T-helper 1 cell treated with Interleukin-12 subunit alpha and Interleukin-12 subunit beta and Interleukin-4 antibody, amounts not matched to agents 30 ng/mL and 1 ng/mL, for 36 hours (primary cell): ENCODE results near the gene KRTAP10-6. TPM values are rescaled to one million over a fixed set of nuclear protein-coding genes. Genes with fewer than 3 reads are reported as not detected.
"Not testable (repeated sequence)": the region's sequence is repeated elsewhere in the genome, so short reads cannot be mapped to it uniquely, and the experiment has no call there.

Experiments used
- intact Hi-C: fragments of 100-400 bp; cut with micrococcal nuclease; formaldehyde crosslinking; loops from one replicate; pipeline ENCODE4 v1.15.1; 2024
- total RNA-seq: library from RNA; stranded (reverse); gene quantifications from 2 replicates; pipeline ENCODE4 v1.2.3, GENCODE V29; 2022

Gene KRTAP10-6
- total RNA-seq, 1 donor from 2014 or later = not detected

DNA sequence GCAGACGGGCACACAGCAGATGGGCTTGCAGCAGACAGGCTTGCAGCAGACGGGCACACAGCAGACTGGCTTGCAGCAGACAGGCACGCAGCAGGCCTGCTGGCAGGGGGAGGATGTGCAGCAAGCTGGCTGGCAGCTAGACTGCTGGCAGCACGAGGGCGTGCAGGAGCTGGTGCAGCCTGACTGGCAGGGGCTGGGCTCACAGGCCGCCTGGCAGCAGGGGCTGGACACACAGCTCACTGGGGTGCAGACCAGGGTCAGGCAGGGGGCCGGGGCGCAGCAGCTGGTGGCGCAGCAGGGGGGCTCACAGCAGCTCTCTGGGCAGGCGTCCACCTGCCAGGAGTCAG is 34.0 kb downstream of the KRTAP10-6 start:
- intact Hi-C loops = not testable (repeated sequence)

DNA sequence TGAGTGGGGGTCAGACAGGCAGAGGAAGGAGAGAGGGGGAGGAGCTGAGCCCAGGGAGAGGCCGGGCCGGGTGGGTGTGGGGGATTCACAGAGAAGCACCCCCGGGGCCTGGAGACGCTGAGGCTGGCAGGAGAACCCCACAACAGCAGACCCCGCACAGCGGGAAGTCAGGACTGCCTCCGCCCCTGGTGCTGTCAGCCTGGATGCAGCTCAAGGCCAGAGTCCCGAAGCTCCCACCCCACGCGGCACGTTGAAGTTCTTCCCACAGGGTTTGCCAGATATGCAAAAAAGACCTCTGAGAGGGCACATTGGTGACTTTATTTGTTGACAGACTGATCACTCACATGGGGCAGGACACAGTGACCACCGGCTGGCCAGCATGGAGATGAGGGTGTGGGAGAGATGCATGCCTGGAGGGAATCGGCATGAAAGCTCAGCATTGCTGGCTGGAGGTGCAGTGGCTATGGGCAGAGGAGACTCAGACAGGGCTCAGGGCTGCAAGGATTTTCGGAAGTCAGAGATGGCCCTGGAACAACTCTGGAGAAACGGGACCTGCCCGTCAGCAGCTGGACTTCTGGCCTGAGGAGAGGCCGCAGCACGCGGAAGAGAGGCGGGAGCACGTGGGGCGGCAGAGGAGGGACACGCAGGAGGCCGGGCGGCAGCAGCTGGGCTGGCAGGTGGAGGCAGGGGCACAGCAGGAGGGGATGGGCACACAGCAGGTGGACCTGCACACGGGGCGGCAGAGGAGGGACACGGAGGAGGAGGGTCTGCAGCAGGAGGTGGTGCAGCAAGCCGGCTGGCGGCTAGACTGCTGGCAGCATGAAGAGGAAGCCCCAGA is 34.6 kb downstream of the KRTAP10-6 start:
- intact Hi-C loops = no loop called here

DNA sequence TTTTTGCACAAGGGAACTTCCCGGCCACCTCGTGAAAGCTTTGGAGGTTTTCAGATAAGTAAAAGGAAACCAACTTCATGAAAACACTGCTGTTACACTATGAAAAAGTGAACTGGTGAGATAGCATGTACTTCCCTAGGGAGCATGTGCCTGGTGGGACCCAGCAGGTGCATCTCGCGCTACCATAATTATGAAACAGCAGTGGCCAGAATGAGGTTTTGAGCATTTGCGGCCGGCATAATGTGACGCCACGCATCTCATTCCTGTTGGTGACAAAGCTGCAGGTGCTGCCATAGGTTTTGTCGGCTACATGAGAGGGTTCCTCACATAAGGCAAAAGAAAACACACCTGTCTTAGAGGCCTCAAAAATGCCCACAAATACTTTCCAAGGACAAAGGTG is 35.4 kb downstream of the KRTAP10-6 start:
- intact Hi-C loops = no loop called here

DNA sequence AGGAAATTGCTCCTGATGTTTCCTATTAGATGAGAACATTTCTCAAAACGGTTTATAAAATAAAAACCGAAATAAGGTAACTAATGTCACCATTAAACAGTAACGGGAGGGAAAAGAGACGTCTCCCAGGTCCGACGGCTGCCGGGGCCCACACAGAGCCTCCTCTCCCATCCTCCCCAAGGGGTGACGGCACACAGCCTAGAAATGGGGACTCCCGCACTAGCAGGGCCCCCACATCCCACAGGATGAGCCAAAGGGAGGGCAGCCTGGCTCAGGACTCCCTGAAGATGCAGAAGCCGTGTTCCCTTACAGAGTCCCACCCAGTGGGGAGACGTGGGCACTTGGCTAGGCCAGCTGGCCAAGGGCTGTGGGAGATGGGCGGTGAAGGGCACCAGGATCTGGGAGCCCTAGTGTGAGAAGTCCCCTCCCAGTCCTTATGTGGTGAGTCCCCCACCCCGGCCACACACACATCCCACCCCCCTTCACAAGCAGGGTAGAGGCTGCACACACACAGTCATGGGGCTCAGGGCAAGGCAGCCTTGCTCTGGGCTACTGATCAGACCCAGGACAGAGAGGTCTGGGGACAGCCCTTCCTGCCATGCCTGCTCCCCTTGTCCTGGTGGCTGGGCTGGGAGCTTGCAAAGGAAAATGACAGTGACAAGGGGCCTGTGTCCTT is 37.0 kb downstream of the KRTAP10-6 start:
- intact Hi-C loops = no loop called here

DNA sequence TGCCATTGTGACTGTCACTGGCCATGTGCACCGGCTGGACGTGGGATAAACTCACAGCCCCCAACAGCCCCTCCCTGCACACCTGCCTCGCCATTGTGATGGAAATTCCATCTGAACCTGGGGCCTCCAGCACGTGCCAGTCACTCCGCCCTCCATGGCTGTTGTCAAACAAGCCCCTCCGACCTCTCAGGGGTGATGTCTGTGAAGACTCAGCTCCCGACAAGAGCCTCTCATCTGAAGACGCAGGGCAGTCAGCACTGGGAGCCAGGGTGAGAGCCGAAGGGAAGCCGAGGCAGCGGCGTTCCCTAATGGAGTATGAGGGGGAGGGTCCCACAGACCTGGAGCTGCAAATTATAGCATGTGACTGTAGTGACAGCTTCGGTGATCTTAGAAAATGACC is 39.6 kb downstream of the KRTAP10-6 start:
- intact Hi-C loops = no loop called here

DNA sequence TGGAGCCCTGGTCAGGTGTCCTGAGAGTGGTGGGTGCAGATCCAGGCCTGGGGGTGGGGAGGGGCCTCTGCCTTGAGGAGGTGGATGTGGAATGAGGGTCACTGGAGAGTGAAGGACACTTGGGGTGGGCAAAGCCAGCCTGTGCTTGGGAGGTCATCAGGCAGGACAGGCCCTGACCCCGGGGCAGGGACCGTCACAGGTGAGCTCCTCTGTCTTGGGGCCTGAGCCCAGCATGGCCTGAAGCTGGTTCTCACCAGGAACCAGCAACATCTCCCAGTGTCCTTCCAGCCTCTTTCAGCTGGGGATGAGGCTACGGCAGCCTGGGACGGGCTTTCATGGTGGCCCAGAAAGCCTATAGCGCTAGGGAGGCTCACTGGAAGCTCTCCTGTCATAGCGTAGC is 40.2 kb downstream of the KRTAP10-6 start:
- intact Hi-C loops = no loop called here

DNA sequence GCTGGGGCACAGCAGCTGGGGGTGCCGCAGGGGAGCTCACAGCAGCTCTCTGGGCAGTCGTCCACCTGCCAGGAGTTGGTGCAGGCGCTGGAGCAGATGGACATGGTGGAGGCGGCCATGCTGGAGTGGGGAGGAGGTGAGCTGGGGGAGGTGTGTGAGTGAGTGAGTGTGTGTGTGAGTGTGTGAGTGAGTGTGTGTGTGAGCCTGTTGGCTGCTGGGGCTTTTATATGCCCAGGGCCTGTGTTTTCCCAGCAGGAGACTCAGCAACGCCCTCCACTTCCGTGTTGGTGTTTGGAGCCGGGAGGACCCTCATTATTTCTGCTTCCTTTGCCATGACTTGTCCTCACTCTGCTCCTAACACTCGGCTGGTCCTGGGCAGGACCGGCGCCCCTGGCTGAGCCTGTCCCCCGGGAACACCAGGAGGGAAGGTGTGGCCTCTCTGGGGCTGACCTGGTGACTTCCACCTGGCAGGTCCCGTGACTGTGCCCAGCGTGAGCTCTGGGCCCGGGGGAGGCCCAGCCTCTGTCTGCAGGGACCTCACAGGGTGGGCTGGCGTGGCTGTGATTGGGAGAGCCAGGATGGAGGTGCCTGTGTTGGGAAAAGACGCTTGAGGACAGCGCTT is 40.9 kb downstream of the KRTAP10-6 start, which contains the start of gene KRTAP10-2:
TSS of gene KRTAP10-2 (minus strand) at position 166 of the 622 bp plus-strand sequence. CDS start at position 119, 47 bp downstream.
- intact Hi-C loops = no loop called here

DNA sequence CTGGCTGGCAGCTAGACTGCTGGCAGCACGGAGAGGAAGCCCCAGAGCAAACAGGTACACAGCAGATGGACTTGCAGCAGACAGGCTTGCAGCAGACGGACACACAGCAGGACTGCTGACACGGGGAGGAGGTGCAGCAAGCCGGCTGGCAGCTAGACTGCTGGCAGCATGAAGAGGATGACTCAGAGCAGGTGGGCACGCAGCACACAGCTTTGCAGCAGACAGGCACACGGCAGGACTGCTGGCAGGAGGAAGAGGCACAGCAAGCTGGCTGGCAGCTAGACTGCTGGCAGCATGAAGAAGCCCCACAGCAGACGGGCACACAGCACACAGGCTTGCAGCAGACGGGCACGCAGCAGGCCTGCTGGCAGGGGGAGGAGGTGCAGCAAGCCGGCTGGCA is 41.5 kb downstream of the KRTAP10-6 start:
- intact Hi-C loops = no loop called here

DNA sequence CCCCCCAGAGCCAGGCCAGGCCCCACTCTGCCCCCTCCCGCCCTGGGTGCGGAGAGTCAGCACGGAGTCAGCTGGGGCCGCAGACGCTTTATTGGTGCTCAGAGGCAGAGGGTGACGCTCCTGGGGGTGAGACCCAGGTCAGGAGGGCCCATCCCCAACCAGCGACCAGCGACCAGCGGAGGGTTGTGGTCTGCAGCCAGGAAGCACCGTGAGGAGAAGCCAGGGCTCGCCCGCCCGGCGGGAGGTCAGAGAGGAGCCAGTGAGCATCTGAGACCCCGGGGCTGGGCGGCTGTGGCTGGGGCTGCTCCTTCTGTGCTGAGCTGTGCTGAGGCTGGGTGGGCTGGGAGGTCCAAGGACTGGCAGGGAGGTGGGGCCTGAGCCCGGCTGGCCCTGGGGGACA is 42.0 kb downstream of the KRTAP10-6 start:
- intact Hi-C loops = not testable (repeated sequence)

DNA sequence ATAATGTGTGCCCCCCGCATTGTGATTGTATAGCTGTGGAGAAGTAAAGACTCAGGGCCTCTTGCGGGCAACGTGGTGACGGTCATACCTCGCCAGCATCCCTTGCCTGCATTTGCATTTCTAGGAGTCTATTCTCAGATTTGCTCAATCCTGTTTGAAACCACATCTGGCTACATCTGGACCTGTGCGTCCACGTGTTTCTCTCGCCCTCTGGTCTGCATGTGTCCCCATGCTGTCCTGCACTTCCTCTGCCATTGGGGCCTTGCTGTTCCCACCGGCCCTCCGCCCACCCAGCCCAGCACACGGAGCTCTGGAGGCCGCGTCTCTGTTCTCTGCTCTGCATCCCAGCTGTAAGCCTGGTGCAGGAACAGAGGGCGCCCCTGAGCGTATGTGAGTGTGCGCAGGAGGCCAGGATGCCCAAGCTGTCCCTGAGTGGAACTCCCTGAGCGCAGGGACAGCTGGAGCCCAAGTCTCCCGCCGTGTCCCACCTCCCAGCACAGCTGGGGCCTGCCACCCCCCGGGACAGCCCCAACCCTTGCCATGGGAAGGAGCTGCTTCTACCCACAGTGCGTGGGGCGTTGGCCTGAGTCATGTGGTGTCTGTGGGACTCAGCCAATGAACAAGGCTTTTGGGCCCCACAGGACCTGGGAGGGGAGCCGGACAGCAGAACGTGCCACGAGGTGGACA is 42.6 kb downstream of the KRTAP10-6 start:
- intact Hi-C loops = no loop called here

DNA sequence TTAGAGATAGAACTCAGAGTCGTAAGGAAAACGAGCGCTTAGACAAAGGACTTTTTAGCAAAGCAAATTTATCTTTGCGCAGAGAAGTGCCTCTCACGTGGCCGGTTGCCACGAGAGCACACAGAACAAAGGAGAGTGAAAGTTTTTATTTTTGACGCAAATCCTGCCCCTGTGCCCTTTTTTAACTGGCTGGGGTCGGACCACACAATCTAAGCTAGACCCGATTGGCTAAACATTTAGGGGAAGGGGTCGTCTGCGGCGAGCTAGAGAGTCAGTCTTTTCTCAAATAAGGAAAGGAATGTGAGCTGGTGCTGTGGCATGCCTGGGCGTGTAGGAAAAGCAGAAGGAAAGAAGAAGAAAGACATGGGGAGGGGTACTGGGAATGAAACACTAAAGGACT is 43.4 kb downstream of the KRTAP10-6 start:
- intact Hi-C loops = no loop called here

DNA sequence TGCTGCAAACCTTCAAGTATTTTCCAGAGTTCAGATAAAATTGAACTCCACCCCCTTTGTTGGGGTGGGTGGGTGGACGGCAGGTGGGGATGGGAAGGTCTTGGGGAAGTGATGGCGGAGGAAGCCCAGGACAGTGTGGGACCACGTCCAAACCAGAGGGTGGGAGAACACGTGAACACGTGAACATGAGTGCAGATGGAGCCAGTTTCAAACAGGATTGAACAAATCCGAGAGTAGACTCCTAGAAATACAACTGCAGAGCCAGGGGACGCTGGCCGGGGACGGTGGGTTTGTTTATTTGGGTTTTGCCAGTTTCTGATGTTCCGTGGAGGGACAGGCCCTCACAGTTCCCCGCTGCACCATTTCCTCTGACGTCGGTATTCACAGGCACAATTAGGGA is 43.9 kb downstream of the KRTAP10-6 start:
- intact Hi-C loops = no loop called here

DNA sequence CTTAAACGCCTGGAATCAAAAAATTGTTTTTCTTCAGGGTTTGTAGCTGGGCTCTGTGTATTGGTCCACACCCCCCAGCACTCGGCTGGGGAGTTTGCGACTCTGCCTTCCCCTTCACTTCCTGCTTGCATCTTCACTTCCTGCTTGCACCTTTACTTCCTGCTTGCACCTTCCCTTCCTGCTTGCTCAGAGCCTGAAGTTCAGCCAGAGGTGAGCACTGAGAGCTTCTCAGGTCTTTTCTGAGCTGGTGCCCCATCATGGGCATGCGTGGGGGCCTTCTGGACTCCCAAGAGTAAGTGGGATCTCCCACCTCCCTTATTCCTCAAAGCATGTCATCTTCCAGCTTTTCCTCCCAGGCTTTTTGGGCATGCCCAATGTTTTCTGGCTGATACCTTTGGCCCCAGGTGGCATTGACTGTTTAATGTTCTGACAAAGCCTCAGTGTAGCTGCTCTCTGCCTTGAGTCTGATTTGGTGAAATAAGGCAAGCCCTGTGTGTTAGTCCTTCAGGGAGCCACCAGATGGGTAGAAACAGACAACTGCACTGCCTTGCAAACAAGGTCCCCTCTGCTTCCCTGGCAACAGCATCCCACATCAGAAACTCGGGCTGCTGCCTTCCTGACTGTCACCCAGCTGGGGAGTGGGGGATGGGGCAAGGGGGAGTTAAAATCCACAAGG is 44.5 kb downstream of the KRTAP10-6 start:
- intact Hi-C loops = no loop called here

DNA sequence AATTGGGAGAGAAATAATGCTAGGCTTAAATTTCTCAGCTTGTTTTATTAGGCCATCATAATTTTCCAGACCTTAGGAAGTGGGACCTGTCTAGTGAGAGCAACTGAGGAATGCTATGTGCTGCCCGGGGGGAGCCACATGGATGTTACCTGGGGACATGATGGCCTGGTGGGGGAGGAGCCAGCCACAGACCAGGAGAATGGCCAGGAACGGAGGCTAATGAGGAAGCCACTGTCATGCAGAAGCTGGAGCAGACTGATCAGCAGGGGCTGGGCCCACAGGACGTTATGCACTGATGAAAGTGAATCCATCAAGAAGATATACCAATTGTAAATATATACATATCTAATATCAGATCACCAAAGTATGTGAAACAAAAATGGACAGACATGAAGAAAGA is 47.7 kb downstream of the KRTAP10-6 start:
- intact Hi-C loops = no loop called here

DNA sequence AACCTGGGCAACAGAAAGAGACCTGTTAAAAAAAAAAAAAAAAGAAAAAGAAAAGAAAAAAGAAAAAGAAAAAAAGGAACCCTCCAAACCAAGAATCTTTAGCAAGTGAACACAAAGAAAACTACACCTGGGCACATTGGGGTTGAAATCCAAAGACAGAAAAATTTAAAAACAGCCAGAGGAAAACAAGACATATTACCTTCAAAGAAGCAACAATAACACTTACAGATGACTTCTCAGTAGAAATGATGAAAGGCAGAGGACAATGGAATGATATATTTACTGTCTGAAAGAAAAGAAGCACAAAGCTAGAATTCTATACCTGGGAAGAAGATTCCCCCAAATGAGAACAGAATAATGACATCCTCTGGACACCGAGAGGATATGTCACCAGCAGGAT is 49.6 kb downstream of the KRTAP10-6 start:
- intact Hi-C loops = no loop called here

Other genes starting within 250 kb of the KRTAP10-6 start
- gene TRPM2, start 238.9 kb downstream of the KRTAP10-6 start, total RNA-seq = 35.2 and 35.6 TPM in 2 replicates
- 2.7 and 2.9 TPM in 2 replicates for gene LRRC3, start 137.0 kb downstream of the KRTAP10-6 start, total RNA-seq
- gene KRTAP10-1, start 52.3 kb downstream of the KRTAP10-6 start, total RNA-seq = not detected in 2 replicates
- gene KRTAP10-2, start 41.0 kb downstream of the KRTAP10-6 start, total RNA-seq = not detected in 2 replicates
- gene KRTAP10-3, start 33.7 kb downstream of the KRTAP10-6 start, total RNA-seq = not detected in 2 replicates
- not detected in 2 replicates for gene KRTAP10-4, start 18.8 kb downstream of the KRTAP10-6 start, total RNA-seq
- gene KRTAP10-5, start 11.9 kb downstream of the KRTAP10-6 start, total RNA-seq = not detected in 2 replicates
- not detected in 2 replicates for gene KRTAP10-7, start 8.1 kb upstream of the KRTAP10-6 start, total RNA-seq
- not detected in 2 replicates for gene KRTAP10-8, start 19.6 kb upstream of the KRTAP10-6 start, total RNA-seq
- gene KRTAP10-9, start 34.6 kb upstream of the KRTAP10-6 start, total RNA-seq = not detected in 2 replicates
- not detected in 2 replicates for gene KRTAP10-10, start 44.9 kb upstream of the KRTAP10-6 start, total RNA-seq
- not detected in 2 replicates for gene KRTAP10-11, start 53.9 kb upstream of the KRTAP10-6 start, total RNA-seq
- gene KRTAP12-4, start 62.2 kb upstream of the KRTAP10-6 start, total RNA-seq = not detected in 2 replicates
- gene KRTAP12-3, start 65.4 kb upstream of the KRTAP10-6 start, total RNA-seq = not detected in 2 replicates
- not detected in 2 replicates for gene KRTAP12-2, start 74.4 kb upstream of the KRTAP10-6 start, total RNA-seq
- gene KRTAP12-1, start 89.7 kb upstream of the KRTAP10-6 start, total RNA-seq = not detected in 2 replicates
- not detected in 2 replicates for gene KRTAP10-12, start 104.7 kb upstream of the KRTAP10-6 start, total RNA-seq
- not detected in 2 replicates for gene TSPEAR, start 119.1 kb upstream of the KRTAP10-6 start, total RNA-seq
- 108 and 112 TPM in 2 replicates for gene UBE2G2, start 209.3 kb upstream of the KRTAP10-6 start, total RNA-seq
- 90.0 and 96.4 TPM in 2 replicates for gene SUMO3, start 225.6 kb upstream of the KRTAP10-6 start, total RNA-seq